ENCODE measurements around the gene HPN. TPM values are rescaled to one million over a fixed set of nuclear protein-coding genes. Genes with fewer than 3 reads are reported as not detected.

Gene HPN
- total and polyA plus RNA-seq, 10 of the 15 experiments (the other 5 are each of a cell fraction or from before 2014, with no cell fraction given) = 0.21 to 0.35 TPM; not detected in 8

- H3K79me2 ChIP-seq (ENCODE audit: control insufficient read depth, insufficient read depth, low read length) = peaks cover 38% of the 10 kb centered on the region
- ATAC-seq (peak; percentile 47), FAIRE-seq (no peak), DNase-seq (ENCODE audit: low read depth, low spot score) (no peak)
- ChIA-PET POLR2A (interaction anchor here (0.6 to 4.7 kb wide), 4 partner anchors 9 to 1596 kb away, joined by 4 to 38 read pairs (median 5); no protein-coding TSS in a partner anchor), SMC1A (ENCODE audit: uncharacterized antibody, unreplicated experiment) (interaction anchor here (0.7 to 1.7 kb wide), 4 partner anchors 9 to 20 kb away, joined by 3 to 6 read pairs (median 4); no protein-coding TSS in a partner anchor), RAD21 (ENCODE audit: unreplicated experiment) (interaction anchor here (3.5 kb wide), 1 partner anchor 9 kb away, joined by 33 read pairs; no protein-coding TSS in a partner anchor), CTCF (interaction anchor here (1.6 kb wide), 1 partner anchor 10 kb away, joined by 3 read pairs; no protein-coding TSS in a partner anchor)
- H3K4me2 ChIP-seq (ENCODE audit: control insufficient read depth, insufficient read depth) = peak overlapping the region; percentile 91
- peak overlapping the region; percentile 76 for H2AFZ ChIP-seq (ENCODE audit: control insufficient read depth, low read depth, low read length)
- H3K4me1 ChIP-seq (ENCODE audit: control insufficient read depth, insufficient read depth, low read length) = peaks cover 43% of the 10 kb centered on the region
- intact Hi-C loops (cut with micrococcal nuclease; ENCODE audit: unreplicated experiment) = no loop called here
- H3K27ac ChIP-seq (ENCODE audit: control insufficient read depth, insufficient read depth) = peak overlapping the region; percentile 86
- peak overlapping the region; percentile 94 for H3K9ac ChIP-seq (ENCODE audit: control insufficient read depth, insufficient read depth, low read length)
- WGBS (ENCODE audit: insufficient coverage, insufficient replicate concordance, low lambda C conversion rate, missing lambda C conversion rate) = 75% methylated on average over 13 of the region's 13 CpGs
- H3K36me3 ChIP-seq (ENCODE audit: control insufficient read depth in 2 of 2, insufficient read depth in 2 of 2, low read length in 1 of 2) = peaks cover 3% of the 10 kb centered on the region in 2 experiments; a peak in 3 of 4 replicates
- H3K9me3 ChIP-seq (replicated peaks; ENCODE audit: control insufficient read depth, insufficient read depth, low read length) = no peaks in the 10 kb centered on the region; the same call in 2 of the 3 replicates
- BruUV-seq (replicated peaks) = no TSS peak
- no peaks in the 10 kb centered on the region for H3K27me3 ChIP-seq (replicated peaks in 1 of 2; ENCODE audit: control insufficient read depth in 2 of 2, insufficient read depth in 2 of 2, low read length in 1 of 2)
- H4K20me1 ChIP-seq (ENCODE audit: control insufficient read depth, insufficient read depth) = 0 out of 2 replicates have a peak, but pooled peaks cover 2% of the 10 kb centered on the region
- TF ChIP-seq NBN (IDR thresholded peaks at IDR 0.05) (peak; percentile 36), RFX5 (IDR thresholded peaks at IDR 0.05; ENCODE audit: low read depth, low read length) (0 out of 2 replicates have a peak, but pooled peaks have one; percentile 21), ZNF384 (IDR thresholded peaks at IDR 0.05; ENCODE audit: borderline replicate concordance, low read depth, low read length) (peak; percentile 37; the same call in 1 of the 2 replicates), HDGF (IDR thresholded peaks at IDR 0.05) (peak; percentile 65; the same call in 1 of the 2 replicates), POLR2AphosphoS2 (IDR thresholded peaks at IDR 0.05; ENCODE audit: low read depth, low read length) (peak; percentile 19; the same call in 1 of the 2 replicates), MLLT1 (IDR thresholded peaks at IDR 0.05) (peak; percentile 94), SMARCA5 (IDR thresholded peaks at IDR 0.05) (peak; percentile 26; the same call in 1 of the 2 replicates), EED (IDR thresholded peaks at IDR 0.05; ENCODE audit: low read depth) (peak; percentile 46; the same call in 1 of the 2 replicates), TBL1XR1 (IDR thresholded peaks at IDR 0.05; ENCODE audit: low read depth, low read length) (no peak), SP1 (IDR thresholded peaks at IDR 0.05; ENCODE audit: low read depth, low read length) (no peak), MTA2 (IDR thresholded peaks at IDR 0.05; ENCODE audit: low read depth) (0 out of 2 replicates have a peak, but pooled peaks have one; percentile 16), ASH2L (IDR thresholded peaks at IDR 0.05; ENCODE audit: borderline replicate concordance, low read depth) (no peak), GATAD2B (conservative IDR thresholded peaks at IDR 0.05; ENCODE audit: low read depth) (no peak), PKNOX1 (IDR thresholded peaks at IDR 0.05) (peak; percentile 47; the same call in 1 of the 2 replicates), SIX5 (IDR thresholded peaks at IDR 0.05; ENCODE audit: low read depth, low read length, severe bottlenecking) (no peak)
- H3K4me3 ChIP-seq = peak overlapping the region; percentile 95; the same call in 1 of the 2 replicates
- in situ Hi-C loops (cut with MboI) = no loop called here
Observed at GRCh38 chr19:34998777-34999497, 42.6 kb upstream of the HPN start.
